Measurements from ENCODE around the gene INPP5F.
A peak's percentile ranks its signal among the peaks of the same experiment; 100 is the strongest.
"Not testable (repeated sequence)": the region's sequence is repeated elsewhere in the genome, so short reads cannot be mapped to it uniquely, and the experiment has no call there.

The INPP5F gene

GRCh38 chr10:119748871-119749270 lies 23.0 kb downstream of the INPP5F start:
- no peak for DNase-seq

GRCh38 chr10:119749455-119749854 lies 23.6 kb downstream of the INPP5F start:
- DNase-seq, result no peak

- peak; percentile 43 for DNase-seq
Observed at GRCh38 chr10:119750391-119751230, 24.8 kb downstream of the INPP5F start.

- DNase-seq, result no peak
Observed at GRCh38 chr10:119753309-119753708, 27.5 kb downstream of the INPP5F start.

- DNase-seq, result no peak
Observed at GRCh38 chr10:119754085-119754484, 28.2 kb downstream of the INPP5F start.

- no peak for DNase-seq
Observed at GRCh38 chr10:119754936-119755335, 29.1 kb downstream of the INPP5F start.

- DNase-seq, result no peak
Observed at GRCh38 chr10:119755446-119755845, 29.6 kb downstream of the INPP5F start.

GRCh38 chr10:119758448-119759195 lies 32.8 kb downstream of the INPP5F start:
- no peak for DNase-seq

GRCh38 chr10:119759832-119760231 lies 34.0 kb downstream of the INPP5F start:
- no peak for DNase-seq

- no peak for DNase-seq
Observed at GRCh38 chr10:119761106-119761505, 35.3 kb downstream of the INPP5F start.

- DNase-seq, result no peak
Observed at GRCh38 chr10:119762035-119762434, 36.2 kb downstream of the INPP5F start.

GRCh38 chr10:119762805-119763798 lies 37.3 kb downstream of the INPP5F start:
- DNase-seq, result no peak

- no peak for DNase-seq
Observed at GRCh38 chr10:119768455-119769094, 42.7 kb downstream of the INPP5F start.

GRCh38 chr10:119769886-119770285 lies 44.0 kb downstream of the INPP5F start:
- no peak for DNase-seq

- no peak for DNase-seq
Observed at GRCh38 chr10:119770928-119771327, 45.1 kb downstream of the INPP5F start.

- DNase-seq, result no peak
Observed at GRCh38 chr10:119772334-119772733, 46.5 kb downstream of the INPP5F start.

GRCh38 chr10:119773041-119773440 lies 47.2 kb downstream of the INPP5F start:
- not testable (repeated sequence) for DNase-seq

- DNase-seq, result no peak
Observed at GRCh38 chr10:119775529-119775928, 49.7 kb downstream of the INPP5F start.

- DNase-seq, result no peak
Observed at GRCh38 chr10:119776536-119776935, 50.7 kb downstream of the INPP5F start.

- no peak for DNase-seq
Observed at GRCh38 chr10:119777686-119778085, 51.8 kb downstream of the INPP5F start.

GRCh38 chr10:119778776-119779445 lies 53.1 kb downstream of the INPP5F start:
- no peak for DNase-seq
